Left renal cortex interstitium (tissue), 4 donors: ENCODE measurements around the gene CFAP57. TPM values are rescaled to one million over a fixed set of nuclear protein-coding genes. Genes with fewer than 3 reads are reported as not detected.

Experiments used
- DNase-seq, 4 donors: peaks; one replicate each; pipeline ENCODE4 v3.0.0-alpha.2; 2013; ENCODE audit warnings: low read depth in 4 of 4, low spot score in 2 of 4, missing footprints in 1 of 4
- polyA plus RNA-seq, 4 donors: library from polyadenylated mRNA; unstranded; fragments of 120-200 nt; gene quantifications; one replicate each; pipeline ENCODE4 v1.2.1, GENCODE V29; 2013; ENCODE audit not compliant: insufficient read length in 4 of 4

CFAP57 gene
- polyA plus RNA-seq, 4 donors: 2.8 to 4.9 (median 4.0) TPM

DNA sequence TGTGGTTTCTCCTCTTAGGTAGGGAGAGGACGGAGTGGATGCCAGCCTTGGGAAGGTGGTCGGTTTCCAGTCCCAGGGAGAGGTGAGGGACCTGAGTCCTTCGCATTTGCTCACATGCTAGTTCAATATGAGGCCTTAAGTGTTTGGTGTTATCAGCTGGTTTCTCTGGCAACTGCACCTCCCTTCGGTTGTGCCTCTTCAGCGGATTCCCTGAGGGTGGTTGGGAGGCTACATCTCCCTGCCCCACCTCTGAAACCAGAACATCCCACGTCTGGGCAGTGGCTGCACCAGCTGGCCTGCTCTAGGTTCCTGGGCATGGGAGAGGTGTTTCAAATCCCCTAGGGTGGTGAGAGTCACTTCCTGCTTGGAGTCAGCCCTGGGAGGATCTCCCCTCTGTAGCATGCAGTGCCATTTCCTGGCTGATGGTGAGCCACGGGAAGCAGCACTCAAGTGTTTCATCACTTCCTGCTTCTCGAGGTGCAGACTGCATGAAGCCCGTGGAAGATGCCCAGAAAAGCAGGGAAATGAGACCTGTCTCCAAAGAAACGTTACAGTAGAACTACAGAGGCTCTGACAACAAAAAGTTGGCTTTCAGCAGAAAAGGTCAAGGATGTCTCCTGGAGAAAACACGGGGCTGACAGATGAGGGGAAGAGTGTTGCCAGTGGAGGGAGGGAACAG is 102.1 kb downstream of the CFAP57 start:
- no peak for DNase-seq

DNA sequence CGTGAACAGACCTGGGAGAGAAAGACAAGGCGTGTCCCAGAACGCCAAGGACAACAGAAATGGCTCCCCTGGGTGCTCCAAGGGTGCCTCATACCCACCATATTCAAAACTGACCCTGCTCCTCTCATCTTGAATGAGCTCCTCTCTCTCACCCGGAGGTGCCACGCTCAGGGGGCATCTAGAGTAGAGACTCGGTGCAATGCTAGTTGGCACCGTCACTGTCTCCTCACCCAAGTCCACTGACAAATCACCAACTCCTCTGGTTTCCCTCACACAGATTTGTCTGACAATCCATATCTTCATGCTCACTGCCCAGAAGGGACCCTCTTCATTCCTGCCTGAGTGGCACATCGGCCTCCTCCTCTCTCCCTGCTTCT is 102.7 kb downstream of the CFAP57 start:
- no peak for DNase-seq

DNA sequence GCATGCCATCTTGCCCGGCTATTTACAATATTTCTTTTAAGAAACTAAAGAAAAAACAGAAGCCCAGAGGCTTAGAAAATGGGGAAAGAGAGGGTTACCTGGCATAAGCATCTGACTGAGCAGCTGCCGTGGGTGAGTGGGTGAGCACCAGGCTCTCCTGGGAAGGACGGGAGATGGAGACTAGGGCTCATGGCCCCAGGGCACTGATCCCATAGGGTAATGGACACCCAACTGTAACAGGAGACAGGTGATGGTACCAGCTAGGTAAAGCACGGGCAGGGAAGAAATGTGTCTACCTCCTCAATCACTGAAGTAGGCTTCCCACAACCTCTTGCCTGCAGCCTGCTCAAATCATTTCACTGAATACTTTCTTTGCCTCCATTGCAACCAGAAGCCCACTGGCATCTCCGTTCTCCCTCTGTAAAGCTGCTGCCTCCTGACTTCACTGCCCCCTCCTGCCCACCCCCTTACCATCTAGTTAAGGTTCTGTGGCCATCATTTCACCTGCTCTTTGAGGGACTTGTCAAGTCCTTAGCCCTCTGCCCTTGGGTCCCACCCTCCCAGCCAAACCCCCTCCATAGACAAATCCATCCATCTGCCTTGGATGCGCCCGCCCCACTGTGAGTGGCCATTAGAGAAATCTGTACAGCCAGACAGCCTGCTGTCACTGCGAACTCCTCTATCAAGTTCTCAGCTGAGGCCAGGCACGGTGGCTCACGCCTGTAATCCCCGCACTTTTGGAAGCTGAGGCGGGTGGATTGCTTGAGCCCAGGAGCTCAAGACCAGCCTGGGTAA is 103.9 kb downstream of the CFAP57 start:
- no peak for DNase-seq

DNA sequence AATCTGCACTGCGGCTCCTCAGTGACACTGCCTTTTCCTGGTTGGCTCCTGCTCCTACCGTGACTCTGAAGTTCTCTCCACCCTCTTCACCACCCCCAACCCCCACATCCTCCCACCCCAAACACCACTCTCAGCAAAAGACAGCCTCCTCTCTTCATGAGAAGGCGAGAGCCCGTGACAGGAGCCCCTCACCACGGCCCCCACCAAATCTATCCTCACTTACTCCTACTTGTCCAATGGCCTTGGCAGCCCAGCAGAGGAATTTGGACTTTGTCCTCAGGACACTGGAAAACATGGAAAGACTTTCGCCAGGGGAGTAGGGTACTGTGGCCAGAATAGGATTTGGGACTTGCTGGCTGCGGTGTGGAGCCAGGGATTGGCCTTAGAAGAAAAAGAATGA is 104.5 kb downstream of the CFAP57 start:
- no peak for DNase-seq

DNA sequence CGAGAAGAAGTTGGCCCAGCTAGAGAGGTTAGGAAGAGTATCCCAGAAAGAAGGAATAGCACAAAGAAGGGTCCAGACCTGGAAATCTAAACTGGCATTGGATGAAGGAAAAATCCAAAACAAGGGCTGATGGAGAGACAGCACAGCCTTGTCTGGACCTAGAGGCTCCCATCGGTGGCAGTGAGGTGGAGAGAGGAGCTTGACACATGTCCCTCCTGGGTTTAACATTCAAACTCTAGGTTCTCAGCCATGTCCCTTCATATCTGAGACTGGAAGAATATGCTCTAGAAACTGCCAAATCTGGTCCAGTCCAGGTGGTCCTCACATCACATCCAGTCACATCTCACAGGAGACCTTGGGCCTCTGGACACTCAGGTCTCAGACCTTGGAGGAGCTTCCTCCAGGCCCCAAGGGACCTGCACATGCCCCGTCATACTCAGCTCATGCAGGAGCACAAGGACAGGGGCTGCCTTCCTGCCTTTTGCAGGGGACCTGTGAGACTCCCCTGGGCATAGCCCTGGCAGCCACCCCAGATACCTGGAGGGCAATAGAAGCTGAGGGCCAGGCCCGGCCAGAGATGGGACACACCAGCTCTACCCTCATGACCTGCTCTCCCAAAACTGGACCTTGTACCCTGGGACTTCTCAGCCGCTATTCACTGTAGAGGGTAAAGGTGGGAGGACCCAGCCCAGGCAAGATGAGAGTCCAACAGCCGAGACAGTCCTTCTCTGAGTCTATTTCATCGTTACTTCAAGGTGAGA is 105.2 kb downstream of the CFAP57 start:
- no peak for DNase-seq

DNA sequence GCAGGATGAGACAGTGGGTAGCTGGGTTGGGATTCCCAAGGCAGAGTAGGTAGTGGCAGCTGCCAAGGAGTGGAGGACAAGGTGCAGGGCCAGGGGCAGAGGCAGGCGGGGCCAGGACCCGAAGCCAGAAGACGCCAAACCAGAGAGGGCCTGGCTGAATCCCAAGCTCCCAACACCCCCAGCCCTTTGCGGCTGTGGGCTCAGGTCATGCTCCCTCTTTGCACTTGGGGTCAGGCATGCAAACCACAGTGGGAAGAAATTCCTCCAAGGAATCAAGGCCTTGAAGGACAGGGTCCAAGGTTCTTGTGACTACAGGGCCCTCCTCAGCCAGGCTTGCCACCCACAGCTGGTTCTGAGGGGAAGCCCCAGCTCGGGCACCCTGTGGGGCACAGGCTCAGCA is 107.0 kb downstream of the CFAP57 start:
- DNase-seq: no peak

DNA sequence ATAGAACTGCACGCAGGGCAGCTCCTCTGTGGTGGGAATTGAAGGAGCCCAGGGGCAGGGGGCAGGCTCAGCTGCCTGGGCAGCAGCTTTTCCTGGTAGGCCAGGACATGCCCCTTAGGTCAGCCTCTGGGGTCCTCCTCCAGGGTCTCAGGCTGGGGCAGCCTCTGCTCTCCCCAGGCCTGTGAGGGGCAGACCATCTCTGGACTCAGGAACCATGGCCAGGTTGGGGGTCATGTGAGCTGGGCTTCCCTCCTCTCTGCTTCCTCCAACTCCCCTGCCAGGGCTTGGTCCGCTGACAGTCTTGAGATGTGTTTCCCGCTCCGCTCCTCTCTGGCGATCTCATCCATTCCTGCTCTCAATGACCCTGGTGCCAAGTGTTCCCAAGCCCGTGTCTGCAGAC is 107.5 kb downstream of the CFAP57 start:
- DNase-seq: no peak

DNA sequence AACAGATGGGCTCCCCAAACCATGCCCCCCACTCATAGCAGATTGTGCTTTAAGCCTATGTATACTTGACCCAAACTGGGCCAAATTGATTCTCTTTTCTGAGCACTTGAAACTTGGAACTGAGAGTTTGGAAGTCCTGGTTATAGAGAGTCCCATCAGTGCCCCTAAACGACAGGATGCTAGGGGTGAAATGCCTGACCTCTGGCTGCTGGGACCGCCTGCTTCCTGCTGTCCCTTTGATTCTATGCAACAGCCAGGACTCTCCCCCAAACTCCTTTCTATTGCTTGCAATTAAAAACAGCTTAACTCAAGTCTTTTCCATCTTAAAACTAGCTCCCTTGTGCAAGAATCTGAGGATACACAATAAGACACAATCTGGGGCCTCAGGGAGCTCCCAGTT is 108.6 kb downstream of the CFAP57 start:
- DNase-seq: no peak

DNA sequence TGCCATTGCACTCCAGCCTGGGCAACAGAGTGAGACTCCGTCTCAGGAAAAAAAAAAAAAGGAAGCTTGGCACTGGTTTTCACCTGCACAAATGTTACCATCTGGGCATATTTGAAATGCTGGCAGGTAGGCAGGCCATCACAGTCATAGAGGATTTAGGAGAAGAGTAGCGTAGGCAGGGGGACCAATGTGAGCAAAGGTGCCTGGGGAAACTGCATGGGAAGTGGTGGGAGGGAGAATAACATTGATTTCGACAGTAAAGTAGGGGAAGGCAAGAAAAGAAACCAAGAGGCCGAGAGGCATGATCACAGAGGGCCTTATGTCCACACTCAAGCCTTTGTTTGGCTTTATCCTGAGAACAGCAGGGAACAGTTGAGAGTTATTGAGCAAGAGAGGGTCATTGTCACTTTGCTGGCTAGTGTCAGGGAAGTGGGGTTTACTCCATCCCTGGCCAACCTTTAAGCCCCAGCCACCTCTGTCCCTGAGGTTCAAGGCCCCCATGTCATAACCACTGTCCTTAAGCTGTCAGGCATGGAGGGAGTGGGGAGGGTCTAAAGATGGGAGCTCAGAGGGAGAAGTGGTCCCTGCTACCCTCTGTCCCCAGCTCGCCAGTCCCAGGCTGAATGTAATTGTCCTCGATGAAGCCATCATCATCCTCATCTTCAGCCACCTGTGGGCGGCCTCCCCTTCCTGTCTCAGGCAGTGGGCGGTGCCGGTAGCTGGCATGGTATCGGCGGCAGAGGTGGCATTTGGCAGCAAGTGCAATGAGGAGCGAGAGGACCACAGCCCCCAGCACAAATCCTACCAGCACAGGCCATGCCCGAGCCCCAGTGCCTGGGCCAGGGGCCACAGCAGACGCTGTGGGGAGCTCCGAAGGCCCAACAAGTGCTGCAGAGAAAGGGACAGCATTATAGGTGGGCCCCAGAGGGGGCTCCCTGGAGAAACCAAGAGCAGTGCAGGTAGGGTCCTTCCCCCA is 110.4 kb downstream of the CFAP57 start:
- DNase-seq: no peak

DNA sequence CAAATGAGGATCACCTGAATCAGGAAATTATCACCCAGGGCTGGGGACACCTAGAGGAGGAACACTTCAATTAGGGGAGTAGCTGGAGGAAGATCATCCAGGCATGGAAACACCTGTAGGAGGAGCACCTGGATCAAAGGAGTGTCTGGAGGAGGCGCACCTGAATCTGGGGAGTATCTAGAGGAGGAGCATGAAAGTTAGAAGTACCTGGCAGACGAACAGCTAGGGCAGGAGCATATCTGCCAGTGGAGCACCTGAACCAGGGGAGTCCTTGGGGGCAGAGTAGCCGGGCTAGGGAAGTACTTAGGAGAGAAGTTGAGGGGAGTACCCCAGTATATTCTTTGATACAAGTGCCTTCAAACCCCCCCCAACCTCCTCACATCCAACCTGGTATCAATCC is 111.9 kb downstream of the CFAP57 start:
- no peak for DNase-seq

DNA sequence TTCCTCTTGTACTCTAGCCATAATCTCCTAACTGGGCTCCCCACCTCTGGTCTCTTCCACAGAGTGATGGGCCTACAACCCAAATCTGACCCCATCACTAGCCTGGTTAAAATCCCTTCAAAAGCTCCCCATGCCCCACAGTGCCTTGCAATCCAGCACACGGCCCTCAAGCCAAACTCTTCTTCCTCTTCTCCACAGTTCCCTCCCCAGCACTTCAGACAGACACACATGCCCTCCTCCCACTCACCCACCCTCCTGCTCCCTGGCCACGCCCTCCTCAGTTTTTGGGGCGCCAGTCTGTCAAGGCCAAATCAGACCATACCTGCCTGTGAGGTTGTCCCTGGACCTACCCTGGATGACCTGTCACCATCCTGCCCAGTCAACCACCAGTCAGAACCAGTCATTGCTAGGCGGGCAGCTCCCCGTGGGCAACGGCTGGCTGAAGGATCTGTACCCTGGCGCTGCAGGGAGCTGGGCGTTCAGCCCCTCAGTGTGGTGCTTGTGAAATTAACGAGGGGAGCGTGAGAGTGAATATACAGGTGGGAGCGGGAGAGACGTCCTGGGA is 112.5 kb downstream of the CFAP57 start:
- DNase-seq: no peak

DNA sequence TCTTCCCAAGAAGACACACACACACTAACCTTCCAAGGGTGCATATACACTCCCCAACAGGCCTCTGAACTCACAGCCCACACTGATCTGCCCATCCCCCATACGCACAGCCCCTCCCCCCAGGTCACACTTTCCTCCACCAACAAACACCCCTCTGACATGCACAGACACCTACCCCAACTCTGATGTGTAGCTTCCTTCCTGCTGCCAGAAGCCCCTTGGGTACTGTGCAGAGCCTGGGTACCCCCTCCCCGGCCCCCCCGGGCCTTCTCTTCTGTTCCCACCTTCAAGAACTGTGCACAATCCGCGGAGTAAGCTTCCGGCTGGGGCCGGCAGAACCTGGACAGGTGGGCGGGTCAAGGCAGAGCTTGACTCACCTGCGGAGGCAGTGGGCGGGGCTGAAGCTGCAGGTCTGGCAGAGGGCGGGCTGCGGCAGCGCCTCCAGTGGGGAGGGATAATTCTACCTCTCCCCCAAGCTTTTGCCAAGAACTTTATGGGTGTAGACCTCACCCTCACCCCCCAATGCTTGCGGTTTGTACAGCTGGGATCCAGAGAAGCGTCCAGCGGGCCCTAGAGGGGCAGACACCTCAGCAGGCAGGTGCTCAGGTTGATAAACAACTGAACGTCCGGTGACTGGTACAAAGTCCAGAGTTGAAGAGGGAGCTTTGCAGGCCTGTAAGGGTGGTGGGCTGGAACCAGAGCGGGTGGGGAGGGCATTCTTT is 113.3 kb downstream of the CFAP57 start, which contains the start of gene C1orf210:
Gene C1orf210 (minus strand): TSS at position 313 of the 722 bp plus-strand sequence. CDS start 2,311 bp downstream, outside the sequence.
- DNase-seq: peak in 1 of 4 donors; percentile 50

DNA sequence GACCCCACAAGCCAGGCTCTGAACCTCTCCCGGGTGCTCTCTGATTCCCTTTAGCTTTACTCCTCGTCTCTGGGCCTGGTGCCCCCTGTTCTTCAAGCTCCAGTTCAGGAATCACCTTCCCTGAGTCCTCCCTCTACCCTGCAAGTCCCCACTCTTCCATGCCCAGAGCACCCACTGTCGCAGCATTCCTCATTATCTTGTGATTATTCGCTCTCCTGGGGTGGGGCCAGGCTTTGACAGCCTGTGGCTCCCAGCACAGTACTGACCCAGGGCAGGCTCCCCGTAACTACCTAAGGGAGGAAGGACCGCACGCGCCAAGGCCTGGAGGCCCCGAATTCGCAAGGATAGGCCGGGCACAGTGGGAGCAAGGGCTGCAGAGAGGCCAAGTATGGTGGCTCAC is 114.0 kb downstream of the CFAP57 start:
- no peak for DNase-seq

DNA sequence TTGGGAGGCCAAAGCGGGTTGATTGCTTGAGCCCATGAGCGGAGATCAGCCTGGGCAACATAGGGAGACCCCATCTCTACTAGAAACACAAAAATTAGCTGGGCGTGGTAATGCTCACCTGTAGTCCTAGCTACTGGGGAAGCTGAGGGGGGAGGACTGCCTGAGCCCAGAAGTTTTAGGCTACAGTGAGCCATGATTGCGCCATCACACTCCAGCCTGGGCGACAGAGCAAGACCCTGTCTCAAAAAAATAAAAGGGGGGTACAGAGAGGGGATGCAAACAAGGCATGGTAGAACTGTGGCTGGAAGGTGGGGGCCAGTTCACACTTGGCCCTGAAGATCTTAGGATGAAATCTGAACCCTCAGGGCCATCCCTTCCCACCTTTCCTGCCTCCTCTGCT is 114.4 kb downstream of the CFAP57 start:
- no peak for DNase-seq

DNA sequence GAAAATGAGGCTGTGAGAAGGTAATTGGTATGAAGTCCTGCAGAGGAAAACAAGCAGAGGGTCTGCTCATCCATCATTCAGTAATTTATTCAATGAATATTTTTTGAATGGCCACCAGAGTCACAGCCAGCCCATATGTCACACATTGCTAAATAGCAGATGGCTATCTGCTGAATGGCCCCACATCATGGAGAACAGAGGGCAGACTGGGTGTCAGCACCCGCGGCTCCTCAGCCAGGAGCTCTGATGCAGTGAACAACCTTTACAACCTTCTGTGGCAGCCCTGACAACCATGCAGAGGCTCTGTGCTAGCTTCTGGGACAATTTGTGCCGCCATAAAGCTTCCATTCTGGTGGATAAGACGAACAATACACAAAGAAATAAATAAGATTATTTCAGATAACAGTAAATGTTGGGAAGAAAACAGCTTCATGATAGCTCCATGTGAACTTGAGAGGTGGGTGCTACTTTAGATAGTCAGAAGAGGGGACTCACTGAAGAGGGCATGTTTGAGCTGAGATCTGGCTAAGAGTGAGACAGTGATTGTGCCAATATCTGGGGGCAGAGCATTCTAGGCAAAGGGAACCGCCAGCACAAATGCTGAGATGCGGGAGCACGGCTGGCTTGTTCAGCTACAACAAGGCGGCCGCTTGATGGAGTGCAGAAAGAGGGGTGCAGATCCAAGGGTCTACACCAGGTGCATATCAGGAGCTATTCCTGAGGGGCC is 116.1 kb downstream of the CFAP57 start:
- DNase-seq: no peak

DNA sequence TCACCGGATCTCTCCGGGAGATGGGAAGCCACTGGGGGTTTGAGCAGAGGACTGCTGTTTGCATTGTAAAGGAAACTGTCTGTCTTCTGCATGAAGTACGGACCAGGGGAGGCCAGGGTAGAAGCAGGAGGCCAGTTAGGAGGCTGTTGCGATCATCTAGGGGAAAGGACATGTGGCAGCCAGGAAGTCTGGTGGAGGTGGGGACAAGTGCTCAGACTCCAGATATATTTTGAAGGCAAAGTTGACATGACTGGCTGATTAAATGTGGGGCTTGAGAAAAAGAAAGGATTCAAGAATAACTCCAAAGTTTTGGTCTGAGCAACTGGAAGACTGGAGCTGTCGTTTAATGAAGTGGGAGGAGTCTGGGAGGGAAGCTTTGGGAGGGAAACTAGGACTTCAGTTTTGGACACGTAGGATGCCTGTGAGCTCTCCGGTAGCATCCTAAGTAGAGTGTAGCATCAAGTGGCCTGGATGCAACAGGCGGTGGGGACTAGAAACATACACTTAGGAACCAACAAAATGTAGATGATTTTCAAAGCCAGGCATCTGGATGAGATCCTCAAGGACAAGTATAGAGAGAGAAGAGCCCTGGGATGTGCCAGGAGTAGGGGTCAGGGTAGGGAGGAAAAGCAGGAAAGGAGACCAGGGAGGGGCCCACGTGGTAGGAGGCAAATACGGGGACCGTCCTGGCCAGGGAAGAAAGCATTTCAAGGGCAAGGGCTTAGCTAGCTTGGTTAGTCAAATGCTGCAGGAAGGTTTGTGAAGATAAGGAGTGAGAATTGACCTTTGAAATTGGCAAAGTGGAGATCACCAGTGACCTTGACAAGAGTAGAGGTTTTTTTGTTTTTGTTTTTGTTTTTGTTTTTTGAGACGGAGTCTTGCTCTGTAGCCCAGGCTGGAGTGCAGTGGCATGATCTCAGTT is 116.9 kb downstream of the CFAP57 start:
- DNase-seq: no peak

DNA sequence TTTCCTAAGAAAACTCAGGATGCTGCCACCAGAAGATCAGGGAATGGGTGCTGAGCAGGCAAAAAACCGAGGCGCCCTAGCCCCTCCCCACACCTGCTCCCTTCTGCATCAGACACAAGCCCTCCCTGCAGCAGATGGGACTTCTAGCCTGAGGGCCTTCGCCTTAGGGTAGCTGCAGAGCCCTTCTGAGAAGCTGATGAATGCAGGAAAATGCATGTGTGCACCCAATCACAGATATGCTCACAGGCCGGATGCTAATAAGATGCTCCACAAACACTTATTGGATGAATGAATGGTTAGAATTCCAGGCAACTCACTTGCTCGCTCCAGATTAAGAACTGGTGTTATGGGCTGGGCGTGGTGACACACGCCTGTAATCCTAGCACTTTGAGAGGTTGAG is 120.1 kb downstream of the CFAP57 start:
- no peak for DNase-seq

DNA sequence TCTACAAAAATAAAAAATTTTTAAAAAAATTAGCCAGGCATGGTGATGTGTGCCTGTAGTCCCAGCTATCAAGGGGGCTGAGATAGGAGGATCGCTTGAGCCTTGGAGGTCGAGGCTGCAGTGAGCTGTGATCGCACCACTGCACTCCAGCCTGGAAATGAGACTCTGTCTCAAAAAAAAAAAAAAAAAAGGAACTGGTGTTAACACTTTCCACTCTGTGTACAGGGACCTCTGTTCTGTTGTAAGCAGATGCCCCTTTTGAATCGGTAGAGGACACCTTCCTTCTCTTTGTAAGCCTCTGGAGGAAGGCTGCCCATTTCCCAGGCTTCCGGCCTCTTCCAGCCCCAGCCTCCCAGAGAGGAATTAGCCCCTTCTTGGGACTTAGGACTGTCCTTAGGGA is 120.5 kb downstream of the CFAP57 start:
- no peak for DNase-seq
